Esophagus (tissue), 2 donors: ENCODE data around the gene PRKCSH. TPM values are rescaled to one million over a fixed set of nuclear protein-coding genes. Genes with fewer than 3 reads are reported as not detected.
A peak's percentile ranks its signal among the peaks of the same experiment; 100 is the strongest.
"Not testable (repeated sequence)": the region's sequence is repeated elsewhere in the genome, so short reads cannot be mapped to it uniquely, and the experiment has no call there.

Source experiments
- H3K27ac ChIP-seq, 2 donors: one replicate each; pipeline ENCODE4 v1.5.1; 2013; ENCODE audit warnings: low read depth in 2 of 2, mild to moderate bottlenecking in 2 of 2, inconsistent platforms in 1 of 2, low read length in 1 of 2, moderate library complexity in 1 of 2
- H3K27me3 ChIP-seq, 2 donors: one replicate each; pipeline ENCODE4 v1.6.1; 2013; ENCODE audit warnings: low read length in 2 of 2, control low read depth in 1 of 2, mild to moderate bottlenecking in 1 of 2; ENCODE audit not compliant: insufficient read depth in 2 of 2, control insufficient read depth in 1 of 2
- H3K36me3 ChIP-seq, 2 donors: one replicate each; pipeline ENCODE4 v1.6.1; 2013; ENCODE audit warnings: low read length in 1 of 2; ENCODE audit not compliant: control insufficient read depth in 2 of 2, insufficient read depth in 2 of 2
- H3K4me1 ChIP-seq, 2 donors: one replicate each; pipeline ENCODE4 v1.6.1; 2013; ENCODE audit warnings: low read length in 1 of 2; ENCODE audit not compliant: control insufficient read depth in 2 of 2, insufficient read depth in 2 of 2
- H3K4me3 ChIP-seq, 2 donors: one replicate each; pipeline ENCODE4 v1.5.1; 2013; ENCODE audit warnings: low read length in 2 of 2, mild to moderate bottlenecking in 2 of 2, low read depth in 1 of 2, moderate library complexity in 1 of 2
- H3K9me3 ChIP-seq, 2 donors: one replicate each; pipeline ENCODE4 v1.6.1; 2013; ENCODE audit warnings: mild to moderate bottlenecking in 2 of 2, low read depth in 1 of 2, low read length in 1 of 2, moderate library complexity in 1 of 2; ENCODE audit not compliant: control insufficient read depth in 2 of 2, insufficient read depth in 1 of 2
- WGBS, 2 donors: extraction: QIAGEN DNeasy Blood & Tissue Kit; methylation state at CpG; one replicate each; pipeline ENCODE4 v1.1.7; 2013; 5-methylcytosine and 5-hydroxymethylcytosine counted together
- polyA plus RNA-seq, 2 donors: library from polyadenylated mRNA; stranded (reverse); fragments of 200-250 nt; gene quantifications; one replicate each; pipeline ENCODE4 v1.2.3, GENCODE V29; 2013
- donor health status: healthy with polysubstance abuse.
- donor health status: Bipolar disorder and iron deficiency.

The PRKCSH gene
- polyA plus RNA-seq, 2 donors = 76.7 to 86.9 TPM

- H3K27ac ChIP-seq = no peak overlapping the region
Measured at GRCh38 chr19:11426656-11427055, 8.8 kb upstream of the PRKCSH start.

DNA sequence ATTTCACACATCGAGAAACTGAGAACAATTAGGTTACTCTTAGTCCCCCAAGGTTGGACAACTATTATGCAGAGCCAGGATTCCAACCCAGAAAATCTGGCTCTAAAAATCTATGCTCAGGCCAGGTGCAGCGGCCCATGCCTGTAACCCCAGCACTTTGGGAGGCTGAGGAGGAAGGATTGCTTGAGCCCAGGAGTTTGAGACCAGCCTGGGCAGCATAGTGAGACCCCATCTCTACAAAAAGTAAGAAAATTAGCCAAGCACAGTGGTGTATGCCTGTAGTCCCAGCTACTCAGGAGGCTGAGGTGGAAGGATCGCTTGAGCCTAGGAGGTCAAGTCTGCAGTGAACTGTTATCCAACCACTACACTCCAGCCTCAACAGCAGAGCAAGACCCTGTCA lies 1.9 kb upstream of the PRKCSH start:
- not testable (repeated sequence) for H3K27me3 ChIP-seq, H3K27ac ChIP-seq
- WGBS, 2 donors = 96 to 97% methylated on average over 3 of the region's 3 CpGs

More at GRCh38 chr19:11426656-11427055, 8.8 kb upstream of the PRKCSH start:
- H3K4me1 ChIP-seq = peaks cover 6 to 10% of the 10 kb centered on the region in 2 donors
- no peak overlapping the region for H3K4me3 ChIP-seq
- H3K27me3 ChIP-seq = no peaks in the 10 kb centered on the region
- H3K9me3 ChIP-seq = no peaks in the 10 kb centered on the region
- no peaks in the 10 kb centered on the region for H3K36me3 ChIP-seq
- 90 to 91% methylated on average over 16 to 19 of the region's 19 CpGs for WGBS, 2 donors

DNA sequence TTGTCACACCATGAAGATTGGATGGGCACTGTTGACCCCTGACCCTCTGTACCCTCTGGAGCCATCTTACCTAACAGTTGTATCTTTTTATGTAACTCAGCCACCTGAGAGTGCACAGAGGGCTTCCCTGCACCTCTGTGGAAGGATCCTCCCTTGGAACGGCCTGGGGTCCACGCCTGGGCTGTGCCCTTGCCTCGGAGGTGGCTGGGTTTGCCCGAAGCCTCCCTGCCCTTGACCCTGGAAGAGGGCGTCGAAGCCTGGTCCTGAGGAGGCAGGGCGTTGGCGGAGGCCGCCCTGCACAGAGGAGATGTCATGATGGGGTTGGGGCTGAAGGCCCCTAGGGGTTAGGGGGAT lies 755 bp upstream of the PRKCSH start:
- Histone ChIP-seq H3K4me1 (peaks cover 8 to 13% of the 10 kb centered on the region in 2 donors), H3K9me3 (no peaks in the 10 kb centered on the region), H3K4me3 (peak overlapping the region; percentile 60 to 78), H3K27ac (peak overlapping the region; percentile 60 to 80), H3K27me3 (no peaks in the 10 kb centered on the region), H3K36me3 (peaks cover 0 to 13% of the 10 kb centered on the region in 2 donors)
- 4 to 5% methylated on average over 9 of the region's 9 CpGs for WGBS, 2 donors

More for the DNA sequence above, 1.9 kb upstream of the PRKCSH start:
- not testable (repeated sequence) for H3K36me3 ChIP-seq, H3K4me3 ChIP-seq, H3K9me3 ChIP-seq
- peaks cover 8 to 13% of the 10 kb centered on the region in 2 donors for H3K4me1 ChIP-seq

- Histone ChIP-seq H3K36me3 (peaks cover 0 to 15% of the 10 kb centered on the region in 2 donors), H3K4me1 (peaks cover 8 to 13% of the 10 kb centered on the region in 2 donors), H3K27me3 (no peaks in the 10 kb centered on the region), H3K27ac (peak overlapping the region; percentile 46 to 90), H3K4me3 (peak overlapping the region; percentile 60 to 78), H3K9me3 (no peaks in the 10 kb centered on the region)
- WGBS, 2 donors = 5% methylated on average over 21 of the region's 21 CpGs
Measured at GRCh38 chr19:11435833-11436313, 438 bp downstream of the PRKCSH start.

- Histone ChIP-seq H3K4me3 (no peak overlapping the region), H3K27me3 (no peaks in the 10 kb centered on the region), H3K9me3 (no peaks in the 10 kb centered on the region), H3K27ac (no peak overlapping the region), H3K4me1 (peaks cover 8 to 13% of the 10 kb centered on the region in 2 donors), H3K36me3 (peaks cover 0 to 31% of the 10 kb centered on the region in 2 donors)
- 92 to 93% methylated on average over 9 of the region's 9 CpGs for WGBS, 2 donors
Measured at GRCh38 chr19:11437955-11438354, 2.5 kb downstream of the PRKCSH start.

DNA sequence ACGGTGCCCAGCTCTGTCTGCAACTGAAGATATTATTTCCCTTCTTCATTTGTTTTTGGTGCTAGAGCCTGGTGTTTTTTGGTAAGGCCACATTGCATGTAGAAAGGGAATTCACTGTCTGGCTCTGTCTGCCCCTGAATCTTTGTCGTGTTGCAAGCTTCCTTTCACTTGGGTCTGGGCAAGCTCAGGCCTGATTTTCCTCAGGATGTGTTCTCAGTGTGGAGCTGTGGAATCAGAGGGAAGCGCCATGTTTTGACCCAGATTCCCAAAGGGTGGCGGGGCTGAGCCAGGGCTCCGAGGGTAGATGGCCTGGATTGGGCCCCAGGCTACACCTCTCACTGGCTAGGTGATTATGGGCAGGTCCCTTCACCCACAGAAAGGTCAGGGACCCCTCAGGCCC lies 8.6 kb downstream of the PRKCSH start:
- WGBS, 2 donors = 52 to 62% methylated on average over 5 of the region's 5 CpGs
- Histone ChIP-seq H3K9me3 (no peaks in the 10 kb centered on the region), H3K27me3 (no peaks in the 10 kb centered on the region), H3K4me1 (no peaks in the 10 kb centered on the region), H3K27ac (no peak overlapping the region), H3K36me3 (peaks cover 12 to 59% of the 10 kb centered on the region in 2 donors), H3K4me3 (no peak overlapping the region)

DNA sequence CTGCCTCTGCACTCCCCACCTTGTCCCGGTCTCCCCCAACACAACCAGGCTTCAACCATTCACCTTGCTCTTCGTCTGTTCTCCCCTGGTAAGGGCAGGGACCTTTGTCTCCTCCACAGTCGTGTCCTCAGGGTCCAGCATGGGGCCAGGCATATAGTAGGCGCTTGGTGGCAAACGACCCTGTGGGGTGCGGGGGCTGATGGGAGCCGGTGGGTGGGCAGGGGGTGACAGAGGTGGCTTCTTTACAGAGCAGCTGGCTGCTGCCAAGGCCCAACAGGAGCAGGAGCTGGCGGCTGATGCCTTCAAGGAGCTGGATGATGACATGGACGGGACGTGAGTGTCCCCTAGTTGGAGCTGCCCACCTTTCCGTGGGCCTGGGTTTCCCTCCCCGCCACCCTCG lies 9.7 kb downstream of the PRKCSH start:
- WGBS, 2 donors = 90 to 93% methylated on average over 13 of the region's 13 CpGs
- H3K36me3 ChIP-seq = peaks cover 12 to 63% of the 10 kb centered on the region in 2 donors

GRCh38 chr19:11446271-11446651 lies 10.8 kb downstream of the PRKCSH start:
- no peaks in the 10 kb centered on the region for H3K9me3 ChIP-seq
- no peak overlapping the region for H3K27ac ChIP-seq
- no peaks in the 10 kb centered on the region for H3K4me1 ChIP-seq
- no peaks in the 10 kb centered on the region for H3K27me3 ChIP-seq
- peaks cover 12 to 59% of the 10 kb centered on the region in 2 donors for H3K36me3 ChIP-seq
- WGBS, 2 donors = 90 to 93% methylated on average over 11 to 14 of the region's 14 CpGs
- H3K4me3 ChIP-seq = no peak overlapping the region

More for the DNA sequence above, 9.7 kb downstream of the PRKCSH start:
- H3K4me3 ChIP-seq = no peak overlapping the region
- H3K27ac ChIP-seq = no peak overlapping the region
- no peaks in the 10 kb centered on the region for H3K27me3 ChIP-seq
- no peaks in the 10 kb centered on the region for H3K4me1 ChIP-seq
- no peaks in the 10 kb centered on the region for H3K9me3 ChIP-seq

DNA sequence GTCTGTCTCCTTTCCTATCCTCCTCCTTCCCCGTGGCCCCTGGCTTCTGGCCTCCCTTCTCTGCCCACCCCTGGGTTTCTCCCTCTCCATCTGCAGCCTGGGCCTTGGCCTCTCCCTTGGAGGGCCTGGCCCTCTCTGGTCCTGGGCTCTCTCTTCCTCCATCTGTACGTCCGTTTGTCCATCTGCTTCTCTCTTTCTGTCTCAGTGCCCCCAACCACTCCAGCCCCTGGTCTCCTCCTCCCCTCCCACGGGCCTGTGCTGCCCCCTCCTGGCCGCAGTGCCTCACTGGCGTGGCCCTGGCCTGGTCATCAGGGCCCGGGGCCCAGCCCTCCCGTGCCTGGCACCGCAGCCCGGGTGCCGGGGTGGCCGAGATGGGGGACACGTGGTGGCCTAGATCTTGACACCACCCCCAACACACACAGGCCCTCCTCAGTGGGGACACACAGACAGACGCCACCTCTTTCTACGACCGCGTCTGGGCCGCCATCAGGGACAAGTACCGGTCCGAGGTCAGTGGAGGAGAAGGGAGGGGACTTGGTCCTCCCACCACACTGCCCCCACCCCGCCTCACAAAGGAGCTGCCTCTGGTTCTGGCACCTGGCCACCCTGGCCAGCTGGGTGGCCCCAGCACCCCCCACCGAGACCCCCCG lies 11.3 kb downstream of the PRKCSH start:
- Histone ChIP-seq H3K4me1 (no peaks in the 10 kb centered on the region), H3K4me3 (no peak overlapping the region), H3K27me3 (no peaks in the 10 kb centered on the region), H3K9me3 (no peaks in the 10 kb centered on the region), H3K27ac (no peak overlapping the region), H3K36me3 (peaks cover 12 to 54% of the 10 kb centered on the region in 2 donors)
- WGBS, 2 donors = 68 to 71% methylated on average over 21 to 23 of the region's 23 CpGs
